ENCODE measurements around the gene CD4.

DNA sequence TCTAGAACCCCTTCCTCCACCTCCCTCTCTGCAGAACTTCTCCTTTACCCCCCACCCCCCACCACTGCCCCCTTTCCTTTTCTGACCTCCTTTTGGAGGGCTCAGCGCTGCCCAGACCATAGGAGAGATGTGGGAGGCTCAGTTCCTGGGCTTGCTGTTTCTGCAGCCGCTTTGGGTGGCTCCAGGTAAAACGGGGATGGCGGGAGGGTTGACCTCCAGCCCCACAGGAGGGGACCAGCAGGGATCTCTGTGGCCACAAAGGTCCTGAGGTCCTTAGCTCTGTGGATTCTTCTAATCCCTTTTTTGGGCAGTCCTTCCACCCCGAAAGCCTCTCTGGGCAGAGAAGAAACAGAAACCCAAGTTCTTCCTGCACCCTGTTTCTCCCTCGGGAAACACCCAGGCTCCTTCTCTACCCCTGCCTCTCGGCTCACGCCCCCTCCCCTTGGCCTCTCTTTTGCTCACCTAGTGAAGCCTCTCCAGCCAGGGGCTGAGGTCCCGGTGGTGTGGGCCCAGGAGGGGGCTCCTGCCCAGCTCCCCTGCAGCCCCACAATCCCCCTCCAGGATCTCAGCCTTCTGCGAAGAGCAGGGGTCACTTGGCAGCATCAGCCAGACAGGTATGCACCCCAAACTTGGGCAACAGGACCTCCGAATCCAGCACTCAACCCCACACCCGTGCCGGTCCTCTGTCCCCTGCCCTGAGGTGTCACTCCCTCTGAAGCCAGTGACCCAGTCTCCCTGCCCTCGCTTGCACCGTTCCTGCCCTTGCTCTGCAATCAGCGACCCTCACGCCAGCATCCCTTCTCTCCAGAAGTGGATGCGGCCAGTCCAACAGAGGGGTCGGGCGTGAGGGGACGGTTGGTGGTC, 16.4 kb upstream of the CD4 start:
- TF ChIP-seq, protein P1, sequence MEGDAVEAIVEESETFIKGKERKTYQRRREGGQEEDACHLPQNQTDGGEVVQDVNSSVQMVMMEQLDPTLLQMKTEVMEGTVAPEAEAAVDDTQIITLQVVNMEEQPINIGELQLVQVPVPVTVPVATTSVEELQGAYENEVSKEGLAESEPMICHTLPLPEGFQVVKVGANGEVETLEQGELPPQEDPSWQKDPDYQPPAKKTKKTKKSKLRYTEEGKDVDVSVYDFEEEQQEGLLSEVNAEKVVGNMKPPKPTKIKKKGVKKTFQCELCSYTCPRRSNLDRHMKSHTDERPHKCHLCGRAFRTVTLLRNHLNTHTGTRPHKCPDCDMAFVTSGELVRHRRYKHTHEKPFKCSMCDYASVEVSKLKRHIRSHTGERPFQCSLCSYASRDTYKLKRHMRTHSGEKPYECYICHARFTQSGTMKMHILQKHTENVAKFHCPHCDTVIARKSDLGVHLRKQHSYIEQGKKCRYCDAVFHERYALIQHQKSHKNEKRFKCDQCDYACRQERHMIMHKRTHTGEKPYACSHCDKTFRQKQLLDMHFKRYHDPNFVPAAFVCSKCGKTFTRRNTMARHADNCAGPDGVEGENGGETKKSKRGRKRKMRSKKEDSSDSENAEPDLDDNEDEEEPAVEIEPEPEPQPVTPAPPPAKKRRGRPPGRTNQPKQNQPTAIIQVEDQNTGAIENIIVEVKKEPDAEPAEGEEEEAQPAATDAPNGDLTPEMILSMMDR (IDR thresholded peaks at IDR 0.05): no peak
- no peak for TF ChIP-seq POLR2A (IDR thresholded peaks at IDR 0.05)
- TF ChIP-seq EP300 (IDR thresholded peaks at IDR 0.05): no peak
- no peak for TF ChIP-seq POLR2AphosphoS5 (IDR thresholded peaks at IDR 0.05)

Data from upper lobe of left lung (tissue), 4 donors.